ENCODE results near the gene PNPT1. TPM values are rescaled to one million over a fixed set of nuclear protein-coding genes. Genes with fewer than 3 reads are reported as not detected.

Gene PNPT1
- total and polyA plus RNA-seq, 2 of the 8 experiments (the other 6 are each of a cell fraction or from before 2014, with no cell fraction given): 8.3 to 40.2 TPM

- no peak for TF ChIP-seq CHD7 (IDR thresholded peaks at IDR 0.05; ENCODE audit: insufficient replicate concordance, low read length)
- TF ChIP-seq CREB1 (IDR thresholded peaks at IDR 0.05): no peak
- TF ChIP-seq RNF2 (IDR thresholded peaks at IDR 0.05; ENCODE audit: borderline replicate concordance, low read depth, low read length, missing control alignments, poor library complexity, severe bottlenecking): no peak
- no peak for TF ChIP-seq TAF7 (optimal IDR thresholded peaks at IDR 0.05; ENCODE audit: borderline replicate concordance, low read depth, low read length)
- no peak for TF ChIP-seq POLR2AphosphoS5 (IDR thresholded peaks at IDR 0.05; ENCODE audit: low read depth, low read length)
- no peak for TF ChIP-seq SP2 (IDR thresholded peaks at IDR 0.05; ENCODE audit: low read length)
- TF ChIP-seq EZH2 (IDR thresholded peaks at IDR 0.05; ENCODE audit: low read depth, low read length, severe bottlenecking): no peak
- no peak for TF ChIP-seq CBX5 (IDR thresholded peaks at IDR 0.05; ENCODE audit: low read depth, low read length)
- TF ChIP-seq KDM1A (IDR thresholded peaks at IDR 0.05; ENCODE audit: borderline replicate concordance, low read length): no peak
- TF ChIP-seq BCL11A (IDR thresholded peaks at IDR 0.05; ENCODE audit: low read depth in 2 of 2, low read length in 2 of 2): no peak
- TF ChIP-seq FOSL1 (IDR thresholded peaks at IDR 0.05; ENCODE audit: insufficient read depth, low read depth, low read length): no peak
Measured at GRCh38 chr2:55732854-55733253, 39.2 kb upstream of the PNPT1 start (continued).
